ENCODE measurements around the gene SMS.

DNA sequence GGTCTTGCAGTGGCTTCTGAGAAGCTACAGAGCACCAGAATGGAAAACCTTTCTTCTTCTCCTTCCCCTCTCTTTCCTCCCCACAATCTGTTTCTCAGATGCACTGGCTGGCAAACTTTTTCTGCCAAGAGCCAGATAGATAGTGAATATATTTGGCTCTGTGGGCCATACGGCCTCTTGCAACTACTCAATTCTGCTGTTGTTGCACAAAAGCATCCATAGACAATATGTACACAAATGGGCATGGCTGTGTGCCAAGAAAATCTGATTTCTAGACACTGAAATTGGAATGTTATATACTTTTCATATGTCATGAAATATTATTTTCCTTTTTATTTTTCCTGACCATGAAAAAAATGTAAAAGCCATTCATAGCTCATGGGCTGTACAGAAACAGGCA is 94.7 kb downstream of the SMS start:
- TF ChIP-seq POLR2A (IDR thresholded peaks at IDR 0.05) (no peak), POLR2AphosphoS5 (IDR thresholded peaks at IDR 0.05) (no peak), CTCF (IDR thresholded peaks at IDR 0.05) (no peak), EP300 (IDR thresholded peaks at IDR 0.05) (no peak)
